ENCODE data around the gene PAXIP1. TPM values are rescaled to one million over a fixed set of nuclear protein-coding genes. Genes with fewer than 3 reads are reported as not detected.
"Not testable (repeated sequence)": the region's sequence is repeated elsewhere in the genome, so short reads cannot be mapped to it uniquely, and the experiment has no call there.

Gene PAXIP1
- total RNA-seq, 1 experiment from 2014 or later: 10.2 TPM

- DNase-seq (ENCODE audit: low read depth): no peak
These were observed 56.8 kb downstream of the PAXIP1 start for GRCh38 chr7:154946166-154946565.

DNA sequence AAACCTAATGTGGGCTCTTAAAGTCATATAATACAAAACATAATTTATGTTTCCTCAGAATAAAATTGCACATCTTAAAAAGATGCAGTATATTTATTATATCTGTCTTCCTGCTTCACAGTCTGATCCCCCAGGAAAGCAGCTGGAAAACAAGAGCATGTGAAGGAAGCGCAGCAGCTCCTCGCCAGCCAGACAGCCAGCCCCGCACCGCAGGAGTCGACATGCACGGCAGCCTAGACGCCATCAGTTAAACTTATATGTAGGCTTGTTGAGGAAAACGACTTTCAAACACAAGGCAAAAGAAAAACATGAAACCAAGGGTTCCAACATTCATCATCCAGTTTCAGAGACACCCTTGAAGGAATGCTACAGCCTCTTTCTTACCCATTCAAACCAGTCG, 59.0 kb downstream of the PAXIP1 start:
- DNase-seq (ENCODE audit: low read depth): no peak

- no peak for DNase-seq (ENCODE audit: low read depth)
These were observed 60.2 kb downstream of the PAXIP1 start for GRCh38 chr7:154942691-154943090.

DNA sequence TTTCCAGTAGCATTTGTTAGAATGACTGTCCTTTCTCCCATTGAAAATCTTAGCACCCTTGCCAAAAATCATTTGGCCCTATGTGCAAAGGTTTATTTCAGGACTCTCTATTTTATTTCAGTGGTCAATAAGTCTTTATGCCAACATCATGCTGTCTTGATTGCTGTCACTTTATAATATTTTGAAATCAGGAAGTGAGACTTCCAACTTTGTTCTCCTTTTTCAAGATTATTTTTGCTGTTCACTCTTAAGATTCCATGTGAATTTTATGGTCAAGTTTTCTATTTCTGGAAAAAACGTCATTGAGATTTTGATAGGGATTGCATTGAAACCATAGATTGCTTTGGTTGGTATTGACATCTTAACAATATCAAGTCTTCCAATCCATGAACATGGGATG, 65.1 kb downstream of the PAXIP1 start:
- DNase-seq (ENCODE audit: low read depth): no peak

GRCh38 chr7:154934353-154934952, 68.5 kb downstream of the PAXIP1 start:
- not testable (repeated sequence) for DNase-seq (ENCODE audit: low read depth)

DNA sequence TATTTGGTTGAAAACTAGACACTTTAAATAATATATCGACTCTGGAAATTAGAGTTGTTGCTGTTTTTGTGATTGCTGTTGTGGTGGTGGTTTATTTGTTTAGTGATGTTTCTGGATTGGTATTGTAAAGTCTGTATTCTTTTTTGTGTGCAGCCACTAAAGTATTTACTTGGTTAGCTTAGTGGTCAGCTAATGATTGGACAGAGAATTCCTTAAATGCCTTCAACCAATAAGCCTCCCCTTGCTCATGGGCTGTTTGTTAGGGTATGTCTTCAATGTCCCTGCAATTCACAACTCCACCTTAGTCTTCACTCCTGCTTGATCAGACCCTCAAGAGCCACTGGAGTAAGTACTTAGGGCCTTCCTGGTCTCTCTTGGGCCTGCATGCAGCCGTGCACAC, 71.0 kb downstream of the PAXIP1 start:
- DNase-seq (ENCODE audit: low read depth): no peak

GRCh38 chr7:154929006-154929726, 73.8 kb downstream of the PAXIP1 start:
- DNase-seq (ENCODE audit: low read depth): no peak

DNA sequence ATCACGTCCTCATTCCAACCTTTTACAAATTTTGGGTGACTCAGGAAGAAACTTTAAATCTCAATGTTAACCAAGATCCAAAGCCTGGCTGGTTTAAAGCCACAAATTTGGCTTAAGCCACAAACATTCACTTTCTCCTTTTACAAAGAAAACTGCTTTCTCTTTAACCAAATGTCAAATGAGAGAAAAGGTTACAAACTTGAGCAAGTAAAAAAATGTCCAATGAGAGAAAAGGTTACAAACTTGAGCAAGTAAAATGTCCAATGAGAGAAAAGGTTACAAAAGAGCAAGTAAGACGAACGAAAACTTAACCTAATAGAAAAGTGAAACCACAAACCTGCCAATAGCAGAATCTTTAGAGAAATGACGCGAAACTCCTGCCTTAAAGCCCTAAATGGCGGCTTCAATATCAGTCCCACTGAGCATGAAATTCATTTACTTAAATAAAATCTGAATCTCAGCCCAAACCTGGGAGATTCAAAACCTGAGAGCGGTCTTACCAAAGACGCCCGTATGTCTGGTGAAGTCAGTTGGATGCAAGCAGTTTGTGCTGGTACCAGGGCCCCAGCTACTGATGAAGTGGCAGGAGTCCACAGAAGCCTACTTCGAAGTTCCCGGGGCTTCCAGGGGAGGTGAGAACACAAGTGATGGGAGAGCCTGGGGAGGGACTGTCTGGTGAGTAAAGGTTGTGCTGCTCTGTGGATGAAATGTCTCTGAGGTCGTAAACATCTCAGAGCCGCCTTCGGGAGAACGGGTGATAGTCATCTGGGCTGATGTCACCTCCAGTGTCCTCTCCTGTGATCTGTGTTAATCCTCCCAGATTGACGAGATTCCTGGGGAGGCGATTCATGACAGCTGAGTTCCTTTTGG, 74.6 kb downstream of the PAXIP1 start:
- peak; percentile 95 for DNase-seq (ENCODE audit: low read depth)

GRCh38 chr7:154927624-154928125, 75.2 kb downstream of the PAXIP1 start:
- DNase-seq (ENCODE audit: low read depth): peak; percentile 81

GRCh38 chr7:154922472-154922871, 80.5 kb downstream of the PAXIP1 start:
- DNase-seq (ENCODE audit: low read depth): not testable (repeated sequence)

- DNase-seq (ENCODE audit: low read depth): no peak
These were observed 83.3 kb downstream of the PAXIP1 start for GRCh38 chr7:154919344-154920225.

DNA sequence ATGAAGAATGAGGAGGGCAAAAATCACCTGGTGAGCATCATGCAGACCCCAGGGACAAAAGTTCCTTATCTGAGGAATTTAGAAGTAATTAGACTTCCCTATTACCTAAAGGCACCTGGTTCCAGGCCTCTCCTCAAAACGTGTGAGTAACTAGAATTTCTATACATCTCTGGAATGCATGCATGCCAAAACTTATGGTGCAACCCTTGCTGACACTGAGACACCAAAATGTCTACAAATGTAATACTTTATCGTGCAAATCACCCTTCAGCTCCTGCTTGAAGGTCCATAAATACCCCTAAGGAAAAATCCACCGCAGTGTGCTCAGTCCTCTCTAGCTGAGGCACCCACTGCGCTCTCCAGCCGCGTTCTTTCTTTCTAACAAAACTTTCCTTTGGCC, 84.2 kb downstream of the PAXIP1 start:
- no peak for DNase-seq (ENCODE audit: low read depth)

DNA sequence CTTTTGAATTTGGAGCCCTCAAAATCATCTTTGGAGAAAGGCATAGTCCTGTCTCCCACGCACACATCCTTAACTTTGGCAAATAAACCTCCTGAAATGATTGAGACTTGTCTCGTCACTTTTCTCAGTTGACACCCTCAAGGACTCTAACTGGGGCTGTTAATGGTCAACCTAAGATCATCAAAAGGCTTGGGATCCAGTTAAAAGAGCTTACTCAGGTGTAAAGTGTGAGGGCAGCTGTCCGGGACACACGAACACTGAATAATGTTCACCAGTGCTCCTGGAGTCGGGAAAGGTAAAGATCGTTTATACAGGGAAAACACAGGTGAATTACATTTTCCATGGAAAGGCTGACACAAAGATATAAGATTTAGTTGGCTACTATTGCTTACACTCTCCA, 84.7 kb downstream of the PAXIP1 start:
- DNase-seq (ENCODE audit: low read depth): no peak

DNA sequence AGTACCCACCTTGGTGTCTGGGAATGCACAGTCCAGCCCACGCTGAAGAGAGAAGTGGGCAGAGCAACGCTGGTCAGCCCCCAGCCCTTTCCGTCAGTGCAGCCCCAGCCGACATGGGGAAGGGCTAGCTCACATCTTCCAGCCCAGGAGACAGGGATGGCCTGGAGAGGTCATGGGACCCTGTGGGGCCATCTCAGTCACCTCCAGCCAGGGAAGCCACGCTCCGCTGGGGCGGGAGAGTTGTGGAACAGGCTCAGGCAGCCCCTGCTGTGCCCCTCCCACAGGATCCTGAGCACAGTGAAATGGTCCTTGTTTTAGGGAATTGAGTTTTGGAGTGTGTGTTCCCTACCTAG, 85.1 kb downstream of the PAXIP1 start:
- DNase-seq (ENCODE audit: low read depth): no peak

DNA sequence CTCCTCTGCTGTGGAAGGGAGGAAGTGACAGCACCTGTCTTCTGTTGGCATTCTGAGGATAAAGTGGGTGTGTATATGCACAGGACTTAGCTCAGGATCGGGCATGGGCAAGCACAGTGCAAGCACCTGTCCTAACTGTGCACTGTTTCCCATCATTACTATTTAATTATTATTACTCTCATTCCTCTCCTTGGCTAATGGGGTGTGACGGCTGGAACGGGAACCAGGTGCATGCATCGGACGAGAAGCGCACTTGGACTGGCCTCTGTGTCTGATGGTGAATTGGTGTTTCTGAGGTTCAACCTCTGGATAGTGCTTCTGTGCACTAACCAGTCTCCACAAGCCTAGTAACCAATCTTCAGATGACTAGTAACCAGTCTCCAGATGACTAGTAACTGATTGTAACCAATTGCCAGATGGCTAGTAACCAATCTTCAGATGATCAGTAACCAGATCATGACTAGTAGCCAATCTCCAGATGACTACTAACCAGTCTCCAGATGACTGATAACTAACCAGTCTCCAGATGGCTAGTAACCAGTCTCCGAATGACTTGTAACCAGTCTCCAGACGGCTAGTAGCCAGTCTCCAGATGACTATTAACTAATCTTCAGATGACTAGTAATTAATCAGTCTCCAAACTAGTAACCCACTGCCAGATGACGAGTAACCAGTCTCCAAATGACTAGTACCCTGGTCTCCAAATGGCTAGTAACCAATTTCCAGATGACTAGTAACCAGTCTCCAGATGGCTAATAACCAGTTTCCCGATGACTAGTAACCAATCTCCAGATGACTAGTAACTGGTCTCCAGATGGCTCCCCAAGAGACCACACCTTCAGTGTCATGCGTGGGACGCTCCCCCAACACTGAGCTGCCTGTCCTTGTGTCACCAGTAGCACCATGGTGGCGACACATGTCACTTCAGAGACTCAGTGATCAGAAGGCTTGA, 85.8 kb downstream of the PAXIP1 start:
- DNase-seq (ENCODE audit: low read depth): no peak

GRCh38 chr7:154916381-154916780, 86.5 kb downstream of the PAXIP1 start:
- DNase-seq (ENCODE audit: low read depth): no peak

DNA sequence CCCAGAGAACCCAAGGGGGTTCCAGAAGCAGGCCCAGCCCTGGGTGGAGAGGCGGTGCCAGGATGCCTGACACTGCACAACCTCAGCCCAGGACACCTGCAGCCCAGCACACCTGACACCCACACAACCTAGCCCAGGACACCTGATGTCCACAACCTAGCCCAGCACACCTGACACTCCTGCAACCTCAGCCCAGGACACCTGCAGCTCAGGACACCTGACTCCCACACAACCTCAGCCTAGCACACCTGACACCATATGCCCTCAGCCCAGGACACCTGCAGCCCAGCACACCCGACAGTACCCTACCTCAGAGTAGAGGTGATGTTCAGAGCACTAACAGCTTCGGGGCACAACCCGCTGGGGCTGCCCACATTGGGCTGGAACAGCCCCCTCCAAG, 87.3 kb downstream of the PAXIP1 start:
- DNase-seq (ENCODE audit: low read depth): no peak

DNA sequence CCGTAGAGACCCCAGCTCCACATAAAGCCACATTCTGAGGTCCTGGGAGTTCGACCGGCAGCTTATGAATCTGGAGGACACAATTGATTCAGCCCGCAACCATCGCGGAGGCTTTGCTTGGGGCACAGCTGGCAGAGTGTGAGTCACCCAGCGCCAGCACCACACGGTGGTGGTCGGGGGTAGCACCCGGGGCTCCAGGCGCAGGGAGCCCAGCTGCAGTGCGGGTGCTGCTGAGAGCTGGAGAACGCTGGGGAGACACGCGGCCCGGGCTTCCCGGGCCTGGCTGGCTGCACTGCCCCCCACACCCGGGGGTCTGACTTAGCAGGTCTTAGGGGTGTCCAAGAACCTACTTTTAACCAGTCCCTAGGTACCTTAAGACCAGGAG, 87.9 kb downstream of the PAXIP1 start:
- DNase-seq (ENCODE audit: low read depth): peak; percentile 32

- DNase-seq (ENCODE audit: low read depth): no peak
These were observed 88.5 kb downstream of the PAXIP1 start for GRCh38 chr7:154914308-154914995.
